Adrenal gland (tissue), 5 donors: ENCODE data around the gene GAL.

Experiments used
- CTCF ChIP-seq, 6 experiments: fragments of 450-650 bp in 4 of 6; fragments of 200-600 bp in 2 of 6; sonication (generic) in 1 of 6; IDR thresholded peaks; 1 replicate in 5 of 6; 2 replicates in 1 of 6; pipeline versions ENCODE4 v1.5.1 to v1.8.0; 2016 to 2021; ENCODE audit warnings: antibody characterized with exemption in 6 of 6, mild to moderate bottlenecking in 2 of 6, moderate library complexity in 1 of 6
- POLR2A ChIP-seq, 2 donors: fragments of 450-650 bp; IDR thresholded peaks; one replicate each; pipeline ENCODE4 v1.6.1; 2017; ENCODE audit warnings: antibody characterized with exemption in 2 of 2, mild to moderate bottlenecking in 2 of 2, moderate library complexity in 1 of 2
- donor health status: DM: no; HTN: no; CAD: no.

- TF ChIP-seq CTCF (IDR thresholded peaks at IDR 0.05) (no peak), POLR2A (IDR thresholded peaks at IDR 0.05) (no peak)
Observed at GRCh38 chr11:68692115-68692514, 7.8 kb downstream of the GAL start.
